ENCODE data around the gene BANK1.

GRCh38 chr4:101972791-101973190, 182.3 kb downstream of the BANK1 start:
- TF ChIP-seq CTCF (conservative IDR thresholded peaks at IDR 0.05; ENCODE audit: low read length) (no peak), EZH2phosphoT487 (IDR thresholded peaks at IDR 0.05; ENCODE audit: borderline replicate concordance, low read depth, low read length) (no peak)
